Pancreas (tissue), 10 donors: ENCODE results near the gene BFSP2. TPM values are rescaled to one million over a fixed set of nuclear protein-coding genes. Genes with fewer than 3 reads are reported as not detected.
A peak's percentile ranks its signal among the peaks of the same experiment; 100 is the strongest.

ENCODE experiments used
- ATAC-seq, 4 donors: fragments of 200-7000 bp; cut with Tn5 transposase; one replicate each; pipeline versions ENCODE4 v1.8.0 to v1.9.1; 2020; ENCODE audit warnings: mild to moderate bottlenecking in 4 of 4, moderate library complexity in 4 of 4
- DNase-seq, 6 donors: peaks; one replicate each; pipeline ENCODE4 v3.0.0-alpha.2; 2020
- FAIRE-seq: peaks from 2 replicates; lab custom pipeline; 2012; peaks lifted over from hg19 to GRCh38; lab: Jason Lieb, UNC
- H3K27ac ChIP-seq, 4 donors: fragments of 200-600 bp; sonication (generic); 1 replicate in 3 of 4; 2 replicates in 1 of 4; pipeline versions ENCODE4 v1.5.0 to v1.8.0; 2020
- H3K27me3 ChIP-seq, 4 donors: fragments of 200-600 bp; one replicate each; pipeline ENCODE4 v1.8.0; 2021
- H3K36me3 ChIP-seq, 3 donors: fragments of 200-600 bp; sonication (generic) in 1 of 3; one replicate each; pipeline versions ENCODE4 v1.5.0 to v1.8.0; 2020 to 2021
- H3K4me1 ChIP-seq, 3 donors: fragments of 200-600 bp; one replicate each; pipeline ENCODE4 v1.8.0; 2021
- H3K4me3 ChIP-seq, 4 donors: fragments of 200-600 bp; sonication (generic) in 2 of 4; one replicate each; pipeline versions ENCODE4 v1.5.0 to v1.8.0; 2020 to 2021
- H3K9me3 ChIP-seq, 4 donors: fragments of 200-600 bp; one replicate each; pipeline ENCODE4 v1.8.0; 2021
- CTCF ChIP-seq, 4 donors: fragments of 200-600 bp; sonication (generic) in 3 of 4; IDR thresholded peaks; one replicate each; pipeline versions ENCODE4 v1.5.0 to v1.8.0; 2021; ENCODE audit warnings: antibody characterized with exemption in 4 of 4
- WGBS, 2 donors: extraction: QIAGEN DNeasy Blood & Tissue Kit; methylation state at CpG; one replicate each; pipeline ENCODE4 v1.1.7; 2013; 5-methylcytosine and 5-hydroxymethylcytosine counted together
- intact Hi-C, 3 donors: fragments of 100-400 bp; cut with DNase I; formaldehyde crosslinking; loops; one replicate each; pipeline versions ENCODE4 v1.11.1 to v1.14.2; 2022
- polyA plus RNA-seq, 2 donors: library from polyadenylated mRNA; stranded (reverse); fragments of 200-250 nt; gene quantifications; one replicate each; pipeline ENCODE4 v1.2.3, GENCODE V29; 2013
- total RNA-seq, 6 donors: library from RNA; stranded (reverse); fragmentation: NEBNext Ultra II Directional in 4 of 6; extraction: Animal tissue kit (Norgen Biotek cat#: 25700) in 4 of 6; gene quantifications; one replicate each; pipeline versions ENCODE4 v1.2.1 to v1.2.4, GENCODE V29; 2021 to 2023
- donor health status: healthy with polysubstance abuse.
- donor health status: DM: no; HTN: no; CAD: no; lungs with moderate emphysema.
- donor health status: DM: no; HTN: no; CAD: no.
- donor health status: control.
- donor health status: control.
- donor health status: Bipolar disorder and iron deficiency.
- donor health status: DM: yes; HTN: yes; CAD: no.
- donor health status: DM: no; HTN: no; CAD: no.
- donor health status: DM: no; HTN: no; CAD: no.
- donor health status: DM: yes; HTN: yes; CAD: no.

Gene BFSP2
- total and polyA plus RNA-seq, 8 donors, result not detected

GRCh38 chr3:133412183-133413132, 12.6 kb downstream of the BFSP2 start:
- DNase-seq, result no peak

GRCh38 chr3:133413161-133414020, 13.5 kb downstream of the BFSP2 start:
- Histone ChIP-seq H3K27ac (no peak overlapping the region), H3K36me3 (no peaks in the 10 kb centered on the region), H3K4me1 (peaks cover 0 to 3% (median 0%) of the 10 kb centered on the region in 3 donors), H3K27me3 (no peaks in the 10 kb centered on the region), H3K4me3 (no peak overlapping the region), H3K9me3 (no peaks in the 10 kb centered on the region)
- DNase-seq (no peak), ATAC-seq (peak; percentile 50 to 86 (median 82)), FAIRE-seq (no peak)
- no peak for TF ChIP-seq CTCF (IDR thresholded peaks at IDR 0.05)
- intact Hi-C loops, result loop anchor here in 1 of 3 donors (10.0 kb wide), 1 partner anchor 369 kb away; no protein-coding TSS in a partner anchor
- 23 to 28% methylated on average over 16 to 17 of the region's 17 CpGs for WGBS, 2 donors

More at GRCh38 chr3:133412183-133413132, 12.6 kb downstream of the BFSP2 start:
- H3K9me3 ChIP-seq, result no peaks in the 10 kb centered on the region
- TF ChIP-seq CTCF (IDR thresholded peaks at IDR 0.05), result no peak
- peaks cover 0 to 3% (median 0%) of the 10 kb centered on the region in 3 donors for H3K4me1 ChIP-seq
- no peak overlapping the region for H3K27ac ChIP-seq
- ATAC-seq (peak in 3 of 4 donors; percentile 30 to 47 (median 33)), FAIRE-seq (no peak)
- no peaks in the 10 kb centered on the region for H3K36me3 ChIP-seq
- no peak overlapping the region for H3K4me3 ChIP-seq
- intact Hi-C loops, result loop anchor here in 1 of 3 donors (10.0 kb wide), 1 partner anchor 368 kb away; no protein-coding TSS in a partner anchor
- WGBS, 2 donors, result 61% methylated on average over 26 of the region's 26 CpGs
- H3K27me3 ChIP-seq, result peaks cover 0 to 4% (median 0%) of the 10 kb centered on the region in 4 donors

DNA sequence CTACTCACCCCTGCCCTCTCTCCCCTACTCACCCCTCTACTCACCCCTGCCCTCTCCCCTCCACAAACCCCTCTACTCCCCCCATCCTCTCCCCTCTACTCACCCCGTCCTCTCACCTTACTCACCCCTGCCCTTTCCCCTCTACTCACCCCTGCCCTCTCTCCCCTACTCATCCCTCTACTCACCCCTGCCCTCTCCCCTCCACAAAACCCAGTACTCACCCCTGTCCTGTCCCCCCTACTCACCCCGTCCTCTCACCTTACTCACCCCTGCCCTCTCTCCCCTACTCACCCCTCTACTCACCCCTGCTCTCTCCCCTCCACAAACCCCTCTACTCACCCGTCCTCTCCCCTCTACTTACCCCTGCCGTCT, 14.2 kb downstream of the BFSP2 start:
- WGBS, 2 donors, result 61 to 64% methylated on average over 4 of the region's 4 CpGs
- no peak for DNase-seq
- intact Hi-C loops, result loop anchor here in 1 of 3 donors (10.0 kb wide), 1 partner anchor 369 kb away; no protein-coding TSS in a partner anchor
- ATAC-seq, result peak in 1 of 4 donors; percentile 17
- Histone ChIP-seq H3K4me1 (peaks cover 0 to 3% (median 0%) of the 10 kb centered on the region in 3 donors), H3K9me3 (no peaks in the 10 kb centered on the region), H3K27ac (no peak overlapping the region), H3K4me3 (no peak overlapping the region), H3K36me3 (no peaks in the 10 kb centered on the region), H3K27me3 (no peaks in the 10 kb centered on the region)
- TF ChIP-seq CTCF (IDR thresholded peaks at IDR 0.05), result no peak
- FAIRE-seq, result no peak

DNA sequence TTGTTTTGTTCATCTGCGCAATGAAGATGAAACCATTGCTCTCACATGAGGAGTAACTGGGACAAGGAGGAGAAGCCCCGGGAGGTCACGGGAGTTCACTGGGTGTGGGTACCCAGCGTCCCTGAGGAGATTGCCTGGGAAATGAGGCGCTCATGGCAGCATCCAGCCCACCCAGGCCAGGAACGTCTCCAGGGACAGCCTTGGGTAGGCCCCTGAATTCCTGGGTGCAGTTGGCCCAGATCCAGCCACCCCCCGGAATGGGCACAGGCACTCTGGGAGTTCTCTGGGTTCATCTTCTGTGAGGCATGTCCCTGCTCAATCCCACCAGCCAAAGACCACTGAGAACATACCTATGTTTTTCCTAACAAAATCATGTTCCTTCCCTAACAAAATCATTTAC, 18.5 kb downstream of the BFSP2 start:
- WGBS, 2 donors, result 65 to 69% methylated on average over 7 of the region's 7 CpGs
- intact Hi-C loops, result loop anchor here in 1 of 3 donors (10.0 kb wide), 1 partner anchor 374 kb away; no protein-coding TSS in a partner anchor
- Histone ChIP-seq H3K4me3 (no peak overlapping the region), H3K27ac (no peak overlapping the region), H3K4me1 (peaks cover 0 to 3% (median 0%) of the 10 kb centered on the region in 3 donors), H3K27me3 (no peaks in the 10 kb centered on the region), H3K9me3 (no peaks in the 10 kb centered on the region), H3K36me3 (no peaks in the 10 kb centered on the region)
- FAIRE-seq (no peak), ATAC-seq (no peak), DNase-seq (no peak)
- TF ChIP-seq CTCF (IDR thresholded peaks at IDR 0.05), result no peak
